HG03175 (cell line): ENCODE results near the gene APC.

Experiments used
- ATAC-seq: cut with Tn5 transposase; IDR thresholded peaks from one replicate; pipeline ENCODE4 v1.9.1; 2021; ENCODE audit warnings: mild to moderate bottlenecking, moderate library complexity; ENCODE audit not compliant: unreplicated experiment

APC gene

GRCh38 chr5:112737463-112738190 lies at the start of gene APC:
APC (plus strand) TSS chr5:112737885; CDS start chr5:112754891, 17,006 bp downstream.
- peak; percentile 99 for ATAC-seq

GRCh38 chr5:112689155-112689909 lies 48.4 kb upstream of the APC start:
- no peak for ATAC-seq

- ATAC-seq = no peak
Measured at GRCh38 chr5:112690605-112691338, 46.9 kb upstream of the APC start.

GRCh38 chr5:112691339-112691680 lies 46.4 kb upstream of the APC start:
- ATAC-seq = no peak

- no peak for ATAC-seq
Measured at GRCh38 chr5:112691758-112692157, 45.9 kb upstream of the APC start.

GRCh38 chr5:112692472-112692871 lies 45.2 kb upstream of the APC start:
- ATAC-seq = no peak

GRCh38 chr5:112693301-112693700 lies 44.4 kb upstream of the APC start:
- ATAC-seq = no peak

GRCh38 chr5:112694853-112695709 lies 42.6 kb upstream of the APC start:
- no peak for ATAC-seq

GRCh38 chr5:112696786-112697185 lies 40.9 kb upstream of the APC start:
- no peak for ATAC-seq

GRCh38 chr5:112697322-112697721 lies 40.4 kb upstream of the APC start:
- no peak for ATAC-seq

GRCh38 chr5:112697833-112698232 lies 39.9 kb upstream of the APC start:
- no peak for ATAC-seq

GRCh38 chr5:112703866-112704820 lies 33.5 kb upstream of the APC start:
- ATAC-seq = no peak

- ATAC-seq = no peak
Measured at GRCh38 chr5:112706446-112707016, 31.2 kb upstream of the APC start.

- peak; percentile 95 for ATAC-seq
Measured at GRCh38 chr5:112707187-112708102, 30.2 kb upstream of the APC start.

GRCh38 chr5:112708103-112708622 lies 29.5 kb upstream of the APC start:
- no peak for ATAC-seq

- ATAC-seq = no peak
Measured at GRCh38 chr5:112709416-112709815, 28.3 kb upstream of the APC start.

GRCh38 chr5:112710896-112711295 lies 26.8 kb upstream of the APC start:
- ATAC-seq = no peak

- ATAC-seq = no peak
Measured at GRCh38 chr5:112711436-112711835, 26.2 kb upstream of the APC start.
